ENCODE measurements around the gene FARS2. TPM values are rescaled to one million over a fixed set of nuclear protein-coding genes. Genes with fewer than 3 reads are reported as not detected.

Gene FARS2
- total and polyA plus RNA-seq, 2 of the 13 experiments (the other 11 are each of a cell fraction or from before 2014, with no cell fraction given): 15.4 to 26.0 TPM

- Histone ChIP-seq H3K27ac (ENCODE audit: extremely low read length, insufficient read depth, low read length) (no peak overlapping the region), H3K9me3 (ENCODE audit: low read length) (no peaks in the 10 kb centered on the region), H3K9ac (ENCODE audit: insufficient read depth, low read depth, low read length) (no peak overlapping the region), H3K36me3 (replicated peaks in 1 of 2; ENCODE audit: control insufficient read depth in 1 of 2, insufficient read depth in 2 of 2, low read length in 2 of 2) (no peaks in the 10 kb centered on the region), H3K27me3 (ENCODE audit: control insufficient read depth in 1 of 2, insufficient read depth in 2 of 2, low read length in 2 of 2) (no peaks in the 10 kb centered on the region), H3K79me2 (ENCODE audit: insufficient read depth, low read length) (no peaks in the 10 kb centered on the region), H4K20me1 (ENCODE audit: insufficient read depth, low read length) (no peaks in the 10 kb centered on the region), H3K4me3 (replicated peaks in 1 of 3; ENCODE audit: insufficient read depth in 1 of 3, low read depth in 2 of 3, low read length in 3 of 3) (no peak overlapping the region), H3K4me1 (ENCODE audit: insufficient read depth, low read length) (no peaks in the 10 kb centered on the region), H2AFZ (ENCODE audit: low read length) (no peak overlapping the region), H3K4me2 (ENCODE audit: low read depth, low read length) (no peak overlapping the region)
- no peak for DNase-seq (ENCODE audit: low spot score)
- TF ChIP-seq ZNF367 (CRISPR knock-in tag; IDR thresholded peaks at IDR 0.05; ENCODE audit: borderline replicate concordance) (no peak), PRDM15 (CRISPR knock-in tag; IDR thresholded peaks at IDR 0.05) (no peak)
- no peak for ATAC-seq
- intact Hi-C loops (cut with micrococcal nuclease; ENCODE audit: unreplicated experiment): no loop called here
- no TSS peak for BruUV-seq (replicated peaks)
- in situ Hi-C loops (cut with HindIII; ENCODE audit: extremely low pct_ligation_motif_present, low pct_unique_long_range_greater_than_20kb): no loop called here
- no peak for FAIRE-seq
- WGBS (ENCODE audit: low lambda C conversion rate): 90% methylated on average over 10 of the region's 10 CpGs
- POLR2A ChIA-PET: no interaction called here
- CTCF ChIA-PET (ENCODE audit: low intra/inter-chr PET ratio, low total read pairs): no interaction called here
These were observed 463.6 kb downstream of the FARS2 start for GRCh38 chr6:5724911-5725310.

- Histone ChIP-seq H3K4me2 (ENCODE audit: low read depth, low read length) (no peak overlapping the region), H3K9ac (ENCODE audit: insufficient read depth, low read depth, low read length) (no peak overlapping the region), H2AFZ (ENCODE audit: low read length) (no peak overlapping the region), H3K27ac (ENCODE audit: extremely low read length, insufficient read depth, low read length) (no peak overlapping the region), H3K4me3 (replicated peaks in 1 of 3; ENCODE audit: insufficient read depth in 1 of 3, low read depth in 2 of 3, low read length in 3 of 3) (no peak overlapping the region), H3K36me3 (replicated peaks in 1 of 2; ENCODE audit: control insufficient read depth in 1 of 2, insufficient read depth in 2 of 2, low read length in 2 of 2) (no peaks in the 10 kb centered on the region), H3K27me3 (ENCODE audit: control insufficient read depth in 1 of 2, insufficient read depth in 2 of 2, low read length in 2 of 2) (no peaks in the 10 kb centered on the region), H3K79me2 (ENCODE audit: insufficient read depth, low read length) (no peaks in the 10 kb centered on the region), H3K9me3 (ENCODE audit: low read length) (no peaks in the 10 kb centered on the region), H4K20me1 (ENCODE audit: insufficient read depth, low read length) (no peaks in the 10 kb centered on the region), H3K4me1 (ENCODE audit: insufficient read depth, low read length) (peaks cover 16% of the 10 kb centered on the region)
- FAIRE-seq (no peak), ATAC-seq (no peak), DNase-seq (ENCODE audit: low spot score) (no peak)
- no TSS peak for BruUV-seq (replicated peaks)
- in situ Hi-C loops (cut with HindIII; ENCODE audit: extremely low pct_ligation_motif_present, low pct_unique_long_range_greater_than_20kb) (no loop called here), intact Hi-C loops (cut with micrococcal nuclease; ENCODE audit: unreplicated experiment) (no loop called here)
- POLR2A ChIA-PET: no interaction called here
- WGBS (ENCODE audit: low lambda C conversion rate): 90% methylated on average over 13 of the region's 17 CpGs
- CTCF ChIA-PET (ENCODE audit: low intra/inter-chr PET ratio, low total read pairs): no interaction called here
- no peak for TF ChIP-seq MXI1 (IDR thresholded peaks at IDR 0.05; ENCODE audit: borderline replicate concordance, low read depth, low read length)
- TF ChIP-seq ZNF430 (CRISPR knock-in tag; IDR thresholded peaks at IDR 0.05): no peak
- no peak for TF ChIP-seq NFKB2 (CRISPR knock-in tag; IDR thresholded peaks at IDR 0.05; ENCODE audit: borderline replicate concordance)
- TF ChIP-seq JUND (CRISPR knock-in tag; IDR thresholded peaks at IDR 0.05): no peak
- TF ChIP-seq ARNT2 (CRISPR knock-in tag; IDR thresholded peaks at IDR 0.05; ENCODE audit: low read depth): no peak
- no peak for TF ChIP-seq SIN3A (IDR thresholded peaks at IDR 0.05; ENCODE audit: borderline replicate concordance, low read depth, low read length)
- no peak for TF ChIP-seq MIXL1 (CRISPR knock-in tag; IDR thresholded peaks at IDR 0.05)
- TF ChIP-seq ZNF781 (CRISPR knock-in tag; IDR thresholded peaks at IDR 0.05; ENCODE audit: borderline replicate concordance, not compliant biosample characterization): no peak
- TF ChIP-seq RAD21 (CRISPR knock-in tag; IDR thresholded peaks at IDR 0.05): no peak
- no peak for TF ChIP-seq ZNF615 (CRISPR knock-in tag; IDR thresholded peaks at IDR 0.05; ENCODE audit: borderline replicate concordance)
- TF ChIP-seq ZNF713 (CRISPR knock-in tag; IDR thresholded peaks at IDR 0.05): no peak
- TF ChIP-seq ZNF75D (CRISPR knock-in tag; IDR thresholded peaks at IDR 0.05; ENCODE audit: borderline replicate concordance): no peak
These were observed 465.8 kb downstream of the FARS2 start for GRCh38 chr6:5726976-5727718.

Measured in HepG2 (cell line).